ENCODE measurements around the gene DLD. TPM values are rescaled to one million over a fixed set of nuclear protein-coding genes. Genes with fewer than 3 reads are reported as not detected.

DLD gene
- polyA plus RNA-seq, 2 of the 4 experiments (the other 2 are of a cell fraction) = 129 to 179 TPM

- H3K27ac ChIP-seq = peak overlapping the region; percentile 68 to 86
- CTCF ChIA-PET = interaction anchor here (0.7 kb wide), 1 partner anchor 8 kb away, joined by 3 read pairs; no protein-coding TSS in a partner anchor
- POLR2A ChIA-PET = interaction anchor here (1.3 kb wide), 1 partner anchor 66 kb away, joined by 3 read pairs; no protein-coding TSS in a partner anchor
- FAIRE-seq = peak; percentile 32
- peaks cover 77% of the 10 kb centered on the region for H3K4me1 ChIP-seq
- H3K4me3 ChIP-seq = peak overlapping the region; percentile 17; the same call in 2 of the 3 replicates
- no peaks in the 10 kb centered on the region for H3K9me3 ChIP-seq
- DNase-seq (ENCODE audit: low read depth in 1 of 2, low spot score in 1 of 2) = peak; percentile 69 to 76
- ATAC-seq = peak; percentile 68 to 73
- no peak for TF ChIP-seq NR3C1 (IDR thresholded peaks at IDR 0.05)
- TF ChIP-seq JUN (IDR thresholded peaks at IDR 0.05) = peak; percentile 44 to 54; a peak in 3 of 5 replicates
- TF ChIP-seq MAFK (IDR thresholded peaks at IDR 0.05; ENCODE audit: partially characterized antibody) = no peak
- peak; percentile 31 to 51; a peak in 3 of 5 replicates for TF ChIP-seq EP300 (IDR thresholded peaks at IDR 0.05)
- peak; percentile 45 to 54; a peak in 3 of 4 replicates for TF ChIP-seq CEBPB (IDR thresholded peaks at IDR 0.05)
- peak; percentile 86 for TF ChIP-seq GATA3 (IDR thresholded peaks at IDR 0.05; ENCODE audit: borderline replicate concordance)
- no peak for TF ChIP-seq HOXA7 (CRISPR knock-in tag; IDR thresholded peaks at IDR 0.05)
- peak; percentile 22; the same call in 1 of the 2 replicates for TF ChIP-seq FOSL2 (IDR thresholded peaks at IDR 0.05)
- TF ChIP-seq FOSL2 (CRISPR knock-in tag; IDR thresholded peaks at IDR 0.05) = peak; percentile 76
- TF ChIP-seq BHLHE40 (IDR thresholded peaks at IDR 0.05; ENCODE audit: low read depth, low read length) = no peak
- TF ChIP-seq CBX2 (IDR thresholded peaks at IDR 0.05; ENCODE audit: borderline replicate concordance, low read depth) = no peak
- TF ChIP-seq NFE2L2 (conservative IDR thresholded peaks at IDR 0.05; ENCODE audit: low read length) = no peak
- TF ChIP-seq ESRRA (IDR thresholded peaks at IDR 0.05; ENCODE audit: borderline replicate concordance, low read length) = 0 out of 2 replicates have a peak, but pooled peaks have one; percentile 8
- no peak for TF ChIP-seq ELK1 (IDR thresholded peaks at IDR 0.05; ENCODE audit: low read depth, low read length)
- 0 out of 3 replicates have a peak, but pooled peaks have one; percentile 23 for TF ChIP-seq SMC3 (IDR thresholded peaks at IDR 0.05)
- TF ChIP-seq HEYL (CRISPR knock-in tag; IDR thresholded peaks at IDR 0.05) = no peak
- peak; percentile 30; the same call in 1 of the 3 replicates for TF ChIP-seq BCL3 (IDR thresholded peaks at IDR 0.05)
- no peak for TF ChIP-seq TFCP2L1 (CRISPR knock-in tag; IDR thresholded peaks at IDR 0.05)
- no peak for TF ChIP-seq RARB (CRISPR knock-in tag; IDR thresholded peaks at IDR 0.05)
- peak; percentile 10; the same call in 1 of the 2 replicates for TF ChIP-seq MAX (IDR thresholded peaks at IDR 0.05)
- peak; percentile 71 for TF ChIP-seq JUNB (IDR thresholded peaks at IDR 0.05)
- 26% methylated on average over 7 of the region's 7 CpGs for WGBS (ENCODE audit: missing lambda C conversion rate)
- peak overlapping the region; percentile 74 for H3K4me2 ChIP-seq
Observed at GRCh38 chr7:107948645-107949442, 57.9 kb downstream of the DLD start.

GRCh38 chr7:107949443-107949935 lies 58.5 kb downstream of the DLD start:
- H3K4me1 ChIP-seq = peaks cover 83% of the 10 kb centered on the region
- no peak; a peak in 1 of 6 replicates for ATAC-seq
- H3K27ac ChIP-seq = peak overlapping the region; percentile 68 to 86

More at GRCh38 chr7:107949443-107949935, 58.5 kb downstream of the DLD start:
- CTCF ChIA-PET = interaction anchor here (0.7 kb wide), 1 partner anchor 8 kb away, joined by 3 read pairs; no protein-coding TSS in a partner anchor
- DNase-seq (ENCODE audit: low read depth in 1 of 2, low spot score in 1 of 2) = no peak
- Histone ChIP-seq H3K4me3 (peak overlapping the region; percentile 17; the same call in 2 of the 3 replicates), H3K9me3 (no peaks in the 10 kb centered on the region), H3K4me2 (peak overlapping the region; percentile 74)
- WGBS (ENCODE audit: missing lambda C conversion rate) = 9% methylated on average over 1 of the region's 1 CpG
- no peak for TF ChIP-seq CHD4 (IDR thresholded peaks at IDR 0.05; ENCODE audit: borderline replicate concordance)
- 0 out of 2 replicates have a peak, but pooled peaks have one; percentile 10 for TF ChIP-seq RARB (CRISPR knock-in tag; IDR thresholded peaks at IDR 0.05)
- TF ChIP-seq EP300 (IDR thresholded peaks at IDR 0.05) = peak in 1 of 2 experiments; percentile 7; a peak in 2 of 5 replicates
- POLR2A ChIA-PET = interaction anchor here (1.3 kb wide), 1 partner anchor 66 kb away, joined by 3 read pairs; no protein-coding TSS in a partner anchor
- FAIRE-seq = no peak
